Stimulated activated CD8-positive, alpha-beta memory T cell treated with anti-CD3 and anti-CD28 coated beads, Interleukin-4, amount 100 ng/mL, for 1 hour (primary cell): ENCODE measurements around the gene NR5A1.

Source experiments
- DNase-seq, 2 donors: peaks; one replicate each; pipeline ENCODE4 v3.0.0-alpha.2; 2020; ENCODE audit warnings: low read depth in 2 of 2, low spot score in 1 of 2

Gene NR5A1

GRCh38 chr9:124506931-124507879 lies at the start of gene NR5A1:
Gene NR5A1, minus strand, starts transcription at chr9:124507399. Its CDS starts 4,004 bp downstream, at chr9:124503395.
- DNase-seq = no peak

GRCh38 chr9:124555043-124555442 lies 47.8 kb upstream of the NR5A1 start:
- DNase-seq = no peak

GRCh38 chr9:124553738-124554137 lies 46.5 kb upstream of the NR5A1 start:
- no peak for DNase-seq

- no peak for DNase-seq
Measured at GRCh38 chr9:124552273-124552605, 45.0 kb upstream of the NR5A1 start.

GRCh38 chr9:124551472-124552272 lies 44.5 kb upstream of the NR5A1 start:
- no peak for DNase-seq

GRCh38 chr9:124550072-124550471 lies 42.9 kb upstream of the NR5A1 start:
- no peak for DNase-seq

- no peak for DNase-seq
Measured at GRCh38 chr9:124549016-124549415, 41.8 kb upstream of the NR5A1 start.

GRCh38 chr9:124544535-124544934 lies 37.3 kb upstream of the NR5A1 start:
- no peak for DNase-seq

GRCh38 chr9:124541824-124542223 lies 34.6 kb upstream of the NR5A1 start:
- DNase-seq = no peak

GRCh38 chr9:124537926-124538325 lies 30.7 kb upstream of the NR5A1 start:
- DNase-seq = no peak

GRCh38 chr9:124535846-124536245 lies 28.6 kb upstream of the NR5A1 start:
- DNase-seq = no peak

GRCh38 chr9:124532897-124533296 lies 25.7 kb upstream of the NR5A1 start:
- no peak for DNase-seq

GRCh38 chr9:124531115-124531514 lies 23.9 kb upstream of the NR5A1 start:
- no peak for DNase-seq

GRCh38 chr9:124530246-124530645 lies 23.0 kb upstream of the NR5A1 start:
- DNase-seq = no peak

- DNase-seq = no peak
Measured at GRCh38 chr9:124527781-124528180, 20.6 kb upstream of the NR5A1 start.

GRCh38 chr9:124526174-124526573 lies 19.0 kb upstream of the NR5A1 start:
- DNase-seq = no peak

- DNase-seq = no peak
Measured at GRCh38 chr9:124522121-124523098, 15.2 kb upstream of the NR5A1 start.

GRCh38 chr9:124521142-124521541 lies 13.9 kb upstream of the NR5A1 start:
- no peak for DNase-seq

GRCh38 chr9:124520206-124520596 lies 13.0 kb upstream of the NR5A1 start:
- DNase-seq = no peak

- DNase-seq = no peak
Measured at GRCh38 chr9:124518116-124518515, 10.9 kb upstream of the NR5A1 start.

GRCh38 chr9:124517600-124517999 lies 10.4 kb upstream of the NR5A1 start:
- DNase-seq = no peak
